Mucosa of descending colon (tissue), 3 donors: Measurements from ENCODE around the gene ITPKB. TPM values are rescaled to one million over a fixed set of nuclear protein-coding genes. Genes with fewer than 3 reads are reported as not detected.

Experiments
- ATAC-seq: fragments of 200-7000 bp; cut with Tn5 transposase; one replicate; pipeline ENCODE4 v1.9.1; 2020; ENCODE audit warnings: mild to moderate bottlenecking, moderate library complexity
- DNase-seq, 3 donors: peaks; one replicate each; pipeline ENCODE4 v3.0.0-alpha.2; 2020
- H3K36me3 ChIP-seq: fragments of 200-600 bp; one replicate; pipeline ENCODE4 v1.8.0; 2021; ENCODE audit warnings: low read depth, mild to moderate bottlenecking
- H3K4me1 ChIP-seq: fragments of 200-600 bp; one replicate; pipeline ENCODE4 v1.8.0; 2021; ENCODE audit warnings: low read depth, mild to moderate bottlenecking
- H3K4me3 ChIP-seq: fragments of 200-600 bp; one replicate; pipeline ENCODE4 v1.8.0; 2021; ENCODE audit warnings: mild to moderate bottlenecking
- H3K9me3 ChIP-seq: fragments of 200-600 bp; one replicate; pipeline ENCODE4 v1.8.0; 2021; ENCODE audit warnings: mild to moderate bottlenecking
- intact Hi-C, 2 donors: fragments of 100-400 bp; cut with DNase I in 1 of 2; cut with micrococcal nuclease in 1 of 2; formaldehyde crosslinking; loops; one replicate each; pipeline versions ENCODE4 v1.11.0 to v1.11.1; 2022; cut with DNase I, micrococcal nuclease
- total RNA-seq, 3 donors: library from RNA; stranded (reverse); fragmentation: NEBNext Ultra II Directional in 2 of 3; extraction: Animal tissue kit (Norgen Biotek cat#: 25700) in 2 of 3; gene quantifications; one replicate each; pipeline versions ENCODE4 v1.2.1 to v1.2.4, GENCODE V29; 2021 to 2023
- TF ChIP-seq, protein P1 (sequence below): fragments of 200-600 bp; IDR thresholded peaks from one replicate; pipeline ENCODE4 v1.8.0; 2022; ENCODE audit warnings: antibody characterized with exemption, mild to moderate bottlenecking
- donor health status: DM: no; HTN: no; CAD: no; lungs with moderate emphysema.
- donor health status: DM: no; HTN: no; CAD: no.
- donor health status: DM: no; HTN: yes; CAD: no.

ITPKB gene
- total RNA-seq, 3 donors from 2014 or later, result 9.5 to 90.3 (median 11.7) TPM

GRCh38 chr1:226763905-226764264 lies 24.8 kb upstream of the ITPKB start:
- H3K9me3 ChIP-seq, result no peaks in the 10 kb centered on the region
- no peak overlapping the region for H3K4me3 ChIP-seq
- intact Hi-C loops, result no loop called here
- DNase-seq, result no peak
- ATAC-seq, result no peak
- no peaks in the 10 kb centered on the region for H3K36me3 ChIP-seq
- TF ChIP-seq, protein P1, sequence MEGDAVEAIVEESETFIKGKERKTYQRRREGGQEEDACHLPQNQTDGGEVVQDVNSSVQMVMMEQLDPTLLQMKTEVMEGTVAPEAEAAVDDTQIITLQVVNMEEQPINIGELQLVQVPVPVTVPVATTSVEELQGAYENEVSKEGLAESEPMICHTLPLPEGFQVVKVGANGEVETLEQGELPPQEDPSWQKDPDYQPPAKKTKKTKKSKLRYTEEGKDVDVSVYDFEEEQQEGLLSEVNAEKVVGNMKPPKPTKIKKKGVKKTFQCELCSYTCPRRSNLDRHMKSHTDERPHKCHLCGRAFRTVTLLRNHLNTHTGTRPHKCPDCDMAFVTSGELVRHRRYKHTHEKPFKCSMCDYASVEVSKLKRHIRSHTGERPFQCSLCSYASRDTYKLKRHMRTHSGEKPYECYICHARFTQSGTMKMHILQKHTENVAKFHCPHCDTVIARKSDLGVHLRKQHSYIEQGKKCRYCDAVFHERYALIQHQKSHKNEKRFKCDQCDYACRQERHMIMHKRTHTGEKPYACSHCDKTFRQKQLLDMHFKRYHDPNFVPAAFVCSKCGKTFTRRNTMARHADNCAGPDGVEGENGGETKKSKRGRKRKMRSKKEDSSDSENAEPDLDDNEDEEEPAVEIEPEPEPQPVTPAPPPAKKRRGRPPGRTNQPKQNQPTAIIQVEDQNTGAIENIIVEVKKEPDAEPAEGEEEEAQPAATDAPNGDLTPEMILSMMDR, result no peak
- no peaks in the 10 kb centered on the region for H3K4me1 ChIP-seq

DNA sequence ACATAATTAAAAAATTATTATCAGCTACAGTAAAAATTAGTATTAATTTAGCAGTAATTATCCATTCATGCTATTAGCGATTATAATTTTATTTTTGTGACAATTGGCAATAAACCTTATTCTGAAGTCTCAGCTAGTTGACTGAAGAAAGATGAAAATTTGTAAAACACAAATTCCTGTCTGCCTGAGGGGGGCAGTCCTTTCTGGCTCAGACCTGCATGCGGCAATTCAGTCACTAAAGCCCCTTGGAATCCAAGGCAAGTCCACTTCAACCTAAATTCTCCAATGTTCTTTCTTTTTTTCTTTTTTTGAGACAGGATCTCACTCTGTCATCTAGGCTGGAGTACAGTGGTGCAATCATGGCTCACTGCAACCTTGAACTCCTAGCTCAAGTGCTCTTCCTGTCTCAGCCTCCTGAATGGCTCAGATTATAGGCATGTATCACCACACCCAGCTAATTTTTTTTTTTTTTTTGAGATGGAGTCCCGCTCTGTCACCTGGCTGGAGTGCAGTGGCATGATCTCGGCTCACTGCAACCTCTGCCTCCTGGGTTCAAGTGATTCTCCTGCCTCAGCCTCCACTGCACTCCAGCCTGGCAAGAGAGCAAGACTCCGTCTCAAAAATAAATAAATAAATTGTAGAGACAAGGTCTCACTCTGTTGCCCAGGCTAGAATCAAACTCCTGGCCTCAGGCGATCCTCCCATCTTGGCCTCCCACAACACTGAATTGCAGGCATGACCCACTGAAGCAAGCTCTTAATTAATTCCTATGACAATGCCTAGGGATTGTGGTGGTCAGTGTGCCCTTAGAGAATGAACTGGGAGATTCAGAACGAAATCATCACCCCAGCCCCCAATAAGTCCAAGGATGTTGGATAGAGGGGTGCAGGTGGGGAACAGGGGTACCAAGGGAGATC lies 24.2 kb upstream of the ITPKB start:
- Histone ChIP-seq H3K4me1 (no peaks in the 10 kb centered on the region), H3K4me3 (no peak overlapping the region), H3K36me3 (no peaks in the 10 kb centered on the region), H3K9me3 (no peaks in the 10 kb centered on the region)
- TF ChIP-seq, protein P1, result no peak
- no peak for DNase-seq
- intact Hi-C loops, result no loop called here
- ATAC-seq, result no peak

GRCh38 chr1:226762055-226762454 lies 23.0 kb upstream of the ITPKB start:
- DNase-seq (no peak), ATAC-seq (no peak)
- intact Hi-C loops, result no loop called here
- Histone ChIP-seq H3K4me3 (no peak overlapping the region), H3K9me3 (no peaks in the 10 kb centered on the region), H3K36me3 (no peaks in the 10 kb centered on the region), H3K4me1 (no peaks in the 10 kb centered on the region)
- TF ChIP-seq, protein P1, result no peak

DNA sequence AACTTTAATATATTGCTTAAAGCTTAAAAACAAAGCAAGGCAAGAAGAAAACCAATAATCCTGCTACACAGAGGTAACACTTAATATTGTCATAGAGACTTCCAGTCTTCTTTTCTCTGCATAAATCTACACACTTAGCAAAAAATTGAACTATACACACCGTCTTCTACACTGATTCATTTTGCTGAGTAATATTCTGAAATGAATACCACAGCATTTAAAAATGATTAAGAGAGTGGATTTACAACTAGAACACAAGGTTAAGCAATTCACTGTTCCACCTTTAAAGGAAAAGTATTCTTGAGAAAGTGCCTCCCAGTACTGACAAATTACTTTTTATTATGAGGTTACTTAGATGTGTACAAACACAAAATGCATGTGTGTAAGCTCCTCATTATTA lies 22.2 kb upstream of the ITPKB start:
- no peak for ATAC-seq
- no peak for DNase-seq
- TF ChIP-seq, protein P1, result no peak
- H3K4me3 ChIP-seq, result no peak overlapping the region
- no peaks in the 10 kb centered on the region for H3K9me3 ChIP-seq
- intact Hi-C loops, result no loop called here
- no peaks in the 10 kb centered on the region for H3K4me1 ChIP-seq
- H3K36me3 ChIP-seq, result no peaks in the 10 kb centered on the region

- H3K9me3 ChIP-seq, result no peaks in the 10 kb centered on the region
- DNase-seq, result no peak
- intact Hi-C loops, result no loop called here
- TF ChIP-seq, protein P1, result no peak
- no peak overlapping the region for H3K4me3 ChIP-seq
- no peaks in the 10 kb centered on the region for H3K4me1 ChIP-seq
- ATAC-seq, result no peak
- H3K36me3 ChIP-seq, result no peaks in the 10 kb centered on the region
These were observed 15.9 kb upstream of the ITPKB start for GRCh38 chr1:226754793-226755533.
